HG03460 (cell line): ENCODE measurements around the gene BCL7B.
"Not testable (repeated sequence)": the region's sequence is repeated elsewhere in the genome, so short reads cannot be mapped to it uniquely, and the experiment has no call there.

Experiments used
- ATAC-seq: cut with Tn5 transposase; IDR thresholded peaks from one replicate; pipeline ENCODE4 v1.9.1; 2021; ENCODE audit not compliant: unreplicated experiment

Gene BCL7B

GRCh38 chr7:73504017-73504416 lies 53.5 kb downstream of the BCL7B start:
- ATAC-seq: no peak

DNA sequence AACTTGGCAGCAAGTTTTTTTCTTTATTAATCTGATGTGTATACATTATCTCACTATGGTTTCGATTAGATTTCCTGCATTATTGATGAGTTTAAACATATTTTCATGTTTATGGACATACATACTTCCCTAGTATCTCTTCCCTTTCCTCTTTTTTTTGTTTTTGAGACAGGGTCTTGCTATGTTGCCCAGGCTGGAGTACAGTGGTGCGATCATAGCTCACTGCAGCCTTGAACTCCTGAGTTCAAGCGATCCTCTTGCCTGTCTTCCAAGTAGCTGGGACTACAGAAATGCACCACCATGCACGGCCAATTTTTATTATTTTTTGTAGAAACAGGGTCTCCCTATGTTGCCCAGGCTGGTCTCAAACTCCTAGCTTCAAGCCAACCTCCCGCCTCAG lies 54.3 kb downstream of the BCL7B start:
- ATAC-seq: no peak

DNA sequence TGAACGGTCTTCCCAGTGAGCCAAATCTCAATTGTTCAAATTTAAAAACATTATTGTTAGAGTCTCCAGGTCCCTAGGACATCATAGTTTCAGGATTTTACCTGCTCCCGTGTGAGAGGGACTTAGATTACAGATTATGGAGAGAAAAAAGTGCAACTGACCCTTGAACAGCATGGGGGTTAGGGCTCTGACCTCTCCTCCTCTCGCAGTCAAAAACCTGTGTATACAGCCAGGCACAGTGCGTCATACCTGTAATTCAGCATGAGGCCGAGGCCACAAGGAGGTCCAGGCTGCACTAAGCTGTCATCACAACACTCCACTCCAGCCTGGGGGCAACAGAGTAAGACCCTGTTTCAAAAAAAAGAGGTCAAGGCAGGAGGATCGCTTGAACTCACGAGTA lies 60.9 kb downstream of the BCL7B start:
- no peak for ATAC-seq

GRCh38 chr7:73495507-73495906 lies 62.0 kb downstream of the BCL7B start:
- ATAC-seq: not testable (repeated sequence)

DNA sequence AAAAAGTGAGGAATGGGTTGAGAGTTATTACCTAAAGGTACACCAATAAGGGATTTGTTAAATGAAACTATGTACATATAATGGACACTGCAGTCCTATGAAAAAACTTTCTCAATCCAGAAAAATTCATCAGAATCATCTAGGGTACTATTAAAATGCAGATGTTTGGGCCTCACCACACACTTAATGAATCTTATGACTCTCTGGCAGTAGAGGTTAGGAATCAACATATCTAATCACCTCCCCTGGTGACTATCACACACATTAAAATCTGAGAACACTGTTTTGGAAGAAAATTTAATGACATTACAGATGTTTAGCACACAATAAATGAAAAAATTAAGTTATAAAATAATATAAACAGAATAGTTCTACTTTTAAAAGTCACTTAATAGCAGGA lies 67.5 kb downstream of the BCL7B start:
- ATAC-seq: no peak

DNA sequence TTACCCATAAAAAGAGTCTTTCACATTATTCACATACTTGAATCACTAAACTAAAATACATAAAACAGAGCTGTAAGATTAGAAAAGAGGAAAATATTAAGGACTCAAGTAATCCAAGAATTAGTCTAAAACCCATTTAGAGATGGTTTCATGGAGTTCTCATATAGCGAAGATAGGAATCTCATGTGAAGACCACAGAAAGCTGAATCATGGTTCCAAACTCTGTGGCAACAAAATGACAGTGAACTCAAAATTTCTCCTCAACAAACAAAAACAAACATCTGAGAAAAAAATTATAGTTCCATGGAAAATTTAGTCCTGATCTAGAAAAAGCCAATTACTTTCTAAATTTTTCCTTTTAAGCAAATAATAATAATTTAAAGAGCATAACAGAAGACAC lies 70.0 kb downstream of the BCL7B start:
- no peak for ATAC-seq
